Liver (tissue), 9 donors: Measurements from ENCODE around the gene PKN2. TPM values are rescaled to one million over a fixed set of nuclear protein-coding genes. Genes with fewer than 3 reads are reported as not detected.

Source experiments
- DNase-seq: peaks from one replicate; pipeline ENCODE4 v3.0.0-alpha.2; 2017; ENCODE audit warnings: low spot score
- H3K27ac ChIP-seq, 2 donors: one replicate each; pipeline ENCODE4 v1.7.0; 2013; ENCODE audit warnings: inconsistent platforms in 2 of 2, low read length in 2 of 2, control low read depth in 1 of 2, low read depth in 1 of 2, mild to moderate bottlenecking in 1 of 2
- H3K27me3 ChIP-seq, 4 donors: one replicate each; pipeline versions ENCODE4 v1.6.1 to v1.7.0; 2013; ENCODE audit warnings: low read length in 3 of 4, inconsistent platforms in 1 of 4, mild to moderate bottlenecking in 1 of 4, moderate library complexity in 1 of 4; ENCODE audit not compliant: control insufficient read depth in 4 of 4, insufficient read depth in 4 of 4
- H3K36me3 ChIP-seq, 4 donors: one replicate each; pipeline versions ENCODE4 v1.6.1 to v1.7.0; 2013; ENCODE audit warnings: low read length in 3 of 4, mild to moderate bottlenecking in 3 of 4, low read depth in 1 of 4, moderate library complexity in 1 of 4; ENCODE audit not compliant: control insufficient read depth in 4 of 4, insufficient read depth in 3 of 4
- H3K4me1 ChIP-seq, 4 donors: one replicate each; pipeline versions ENCODE4 v1.6.1 to v1.7.0; 2013; ENCODE audit warnings: low read length in 3 of 4, mild to moderate bottlenecking in 3 of 4, moderate library complexity in 1 of 4; ENCODE audit not compliant: control insufficient read depth in 4 of 4, insufficient read depth in 4 of 4
- H3K4me3 ChIP-seq, 3 donors: one replicate each; pipeline versions ENCODE4 v1.6.1 to v1.7.0; 2013; ENCODE audit warnings: low read length in 3 of 3, control low read depth in 1 of 3, low read depth in 1 of 3, mild to moderate bottlenecking in 1 of 3
- H3K9ac ChIP-seq, 2 donors: one replicate each; pipeline ENCODE4 v1.7.0; 2013; ENCODE audit warnings: low read length in 2 of 2, mild to moderate bottlenecking in 2 of 2, moderate library complexity in 2 of 2, control low read depth in 1 of 2, low read depth in 1 of 2
- H3K9me3 ChIP-seq, 4 donors: one replicate each; pipeline versions ENCODE4 v1.6.1 to v1.7.0; 2013; ENCODE audit warnings: low read length in 3 of 4; ENCODE audit not compliant: control insufficient read depth in 4 of 4
- ATF3 ChIP-seq: IDR thresholded peaks from 2 replicates; pipeline ENCODE4 v1.6.1; 2016; ENCODE audit warnings: antibody characterized with exemption
- CTCF ChIP-seq: fragments of 150-350 bp; IDR thresholded peaks from 2 replicates; pipeline ENCODE4 v1.5.1; 2017; ENCODE audit warnings: improper control_type of control experiment, low read depth, low read length; ENCODE audit not compliant: missing input control
- EGR1 ChIP-seq, 2 donors: IDR thresholded peaks; 2 replicates each; pipeline ENCODE4 v1.6.1; 2016 to 2018; ENCODE audit warnings: antibody characterized with exemption in 2 of 2, low read depth in 2 of 2
- FOXA1 ChIP-seq: IDR thresholded peaks from 2 replicates; pipeline ENCODE4 v1.6.1; 2016; ENCODE audit warnings: antibody characterized with exemption
- FOXA2 ChIP-seq: IDR thresholded peaks from 2 replicates; pipeline ENCODE4 v1.6.1; 2016; ENCODE audit warnings: antibody characterized with exemption
- GABPA ChIP-seq, 2 donors: IDR thresholded peaks in 1 of 2; conservative IDR thresholded peaks in 1 of 2; 2 replicates each; pipeline ENCODE4 v1.6.1; 2016; ENCODE audit warnings: antibody characterized with exemption in 2 of 2, mild to moderate bottlenecking in 1 of 2, moderate library complexity in 1 of 2
- HNF4A ChIP-seq, 2 donors: conservative IDR thresholded peaks; 2 replicates each; pipeline ENCODE4 v1.6.1; 2016; ENCODE audit warnings: antibody characterized with exemption in 2 of 2, mild to moderate bottlenecking in 2 of 2
- HNF4G ChIP-seq: IDR thresholded peaks from 2 replicates; pipeline ENCODE4 v1.6.1; 2016; ENCODE audit warnings: antibody characterized with exemption
- JUND ChIP-seq, 2 donors: IDR thresholded peaks; 2 replicates each; pipeline ENCODE4 v1.6.1; 2016; ENCODE audit warnings: antibody characterized with exemption in 2 of 2
- MAX ChIP-seq: IDR thresholded peaks from 2 replicates; pipeline ENCODE4 v1.6.1; 2016; ENCODE audit warnings: antibody characterized with exemption
- NR2F2 ChIP-seq: IDR thresholded peaks from 2 replicates; pipeline ENCODE4 v1.6.1; 2016; ENCODE audit warnings: antibody characterized with exemption
- REST ChIP-seq: IDR thresholded peaks from 2 replicates; pipeline ENCODE4 v1.6.1; 2016; ENCODE audit warnings: antibody characterized with exemption, mild to moderate bottlenecking
- RXRA ChIP-seq, 2 donors: IDR thresholded peaks; 2 replicates each; pipeline ENCODE4 v1.6.1; 2017 to 2018; ENCODE audit warnings: antibody characterized with exemption in 2 of 2, mild to moderate bottlenecking in 1 of 2
- SP1 ChIP-seq: IDR thresholded peaks from 2 replicates; pipeline ENCODE4 v1.6.1; 2018; ENCODE audit warnings: antibody characterized with exemption, mild to moderate bottlenecking
- TAF1 ChIP-seq: conservative IDR thresholded peaks from 2 replicates; pipeline ENCODE4 v1.6.1; 2016; ENCODE audit warnings: antibody characterized with exemption, mild to moderate bottlenecking
- YY1 ChIP-seq: IDR thresholded peaks from 2 replicates; pipeline ENCODE4 v1.6.1; 2016; ENCODE audit warnings: antibody characterized with exemption, mild to moderate bottlenecking
- ZBTB33 ChIP-seq: IDR thresholded peaks from 2 replicates; pipeline ENCODE4 v1.6.1; 2016; ENCODE audit warnings: antibody characterized with exemption
- WGBS: extraction: QIAGEN DNeasy Blood & Tissue Kit; methylation state at CpG from one replicate; pipeline ENCODE4 v1.1.7; 2013; 5-methylcytosine and 5-hydroxymethylcytosine counted together
- polyA plus RNA-seq, 2 donors: library from polyadenylated mRNA; stranded (reverse) in 1 of 2; unstranded in 1 of 2; fragments of 200-250 nt in 1 of 2; fragments of >200 nt in 1 of 2; fragmentation: Nextera tagmentation in 1 of 2; extraction: Ambion mirVana in 1 of 2; gene quantifications; one replicate each; pipeline versions ENCODE4 v1.2.1 to v1.2.3, GENCODE V29; 2013 to 2015
- total RNA-seq, 2 donors: library from RNA; depleted of rRNA; stranded (reverse); fragments of >200 nt; gene quantifications; one replicate each; pipeline ENCODE4 v1.2.3, GENCODE V29; 2014
- donor health status: healthy.
- donor health status: healthy.
- donor health status: healthy.
- donor health status: healthy.
- donor health status: healthy.

Gene PKN2
- total and polyA plus RNA-seq, 4 donors, result 4.4 to 20.7 (median 13.3) TPM

- 74% methylated on average over 1 of the region's 1 CpG for WGBS
- Histone ChIP-seq H3K4me1 (no peaks in the 10 kb centered on the region), H3K4me3 (no peak overlapping the region), H3K9me3 (peaks cover 0 to 3% (median 1%) of the 10 kb centered on the region in 4 donors), H3K27ac (no peak overlapping the region), H3K36me3 (no peaks in the 10 kb centered on the region), H3K9ac (no peak overlapping the region), H3K27me3 (no peaks in the 10 kb centered on the region)
- DNase-seq, result no peak
- TF ChIP-seq GABPA (IDR thresholded peaks at IDR 0.05 in 1 of 2, conservative IDR thresholded peaks at IDR 0.05 in 1 of 2), result no peak
- TF ChIP-seq ATF3, result no peak
- TF ChIP-seq HNF4G, result no peak
- TF ChIP-seq RXRA (IDR thresholded peaks at IDR 0.05), result no peak
- no peak for TF ChIP-seq SP1
- no peak for TF ChIP-seq FOXA1
- TF ChIP-seq REST, result no peak
- no peak for TF ChIP-seq HNF4A (conservative IDR thresholded peaks at IDR 0.05)
- TF ChIP-seq NR2F2, result no peak
- no peak for TF ChIP-seq FOXA2
- no peak for TF ChIP-seq MAX
- no peak for TF ChIP-seq TAF1
- no peak for TF ChIP-seq CTCF
- TF ChIP-seq JUND (IDR thresholded peaks at IDR 0.05), result no peak
- no peak for TF ChIP-seq EGR1 (IDR thresholded peaks at IDR 0.05; ENCODE audit: low read depth in 2 of 2)
Measured at GRCh38 chr1:88634538-88634937, 49.5 kb upstream of the PKN2 start.

GRCh38 chr1:88640060-88640459 is 44.0 kb upstream of the PKN2 start:
- no peak overlapping the region for H3K27ac ChIP-seq
- H3K4me1 ChIP-seq, result no peaks in the 10 kb centered on the region
- H3K9ac ChIP-seq, result no peak overlapping the region
- no peak overlapping the region for H3K4me3 ChIP-seq
- WGBS, result 48% methylated on average over 1 of the region's 1 CpG
- no peaks in the 10 kb centered on the region for H3K27me3 ChIP-seq
- TF ChIP-seq GABPA (IDR thresholded peaks at IDR 0.05 in 1 of 2, conservative IDR thresholded peaks at IDR 0.05 in 1 of 2) (no peak), EGR1 (IDR thresholded peaks at IDR 0.05; ENCODE audit: low read depth in 2 of 2) (no peak), FOXA1 (no peak), JUND (IDR thresholded peaks at IDR 0.05) (no peak), HNF4G (no peak), ZBTB33 (no peak), REST (no peak), TAF1 (no peak), MAX (no peak), RXRA (IDR thresholded peaks at IDR 0.05) (no peak), CTCF (no peak), YY1 (no peak)
- no peak for DNase-seq
- H3K36me3 ChIP-seq, result no peaks in the 10 kb centered on the region
- H3K9me3 ChIP-seq, result peaks cover 0 to 3% (median under 1%) of the 10 kb centered on the region in 4 donors
